HepG2 (cell line): ENCODE data around the gene ITGA7. TPM values are rescaled to one million over a fixed set of nuclear protein-coding genes. Genes with fewer than 3 reads are reported as not detected.

ENCODE experiments used
- AKAP8 ChIP-seq: sonication (generic); formaldehyde crosslinking; IDR thresholded peaks from 2 replicates; pipeline ENCODE4 v1.5.1; 2020; ENCODE audit warnings: mild to moderate bottlenecking, missing genetic modification reagents
- ATF7 ChIP-seq, 2 experiments: fragments of 450-650 bp in 1 of 2; sonication (generic) in 1 of 2; formaldehyde crosslinking in 1 of 2; IDR thresholded peaks; 2 replicates each; pipeline versions ENCODE4 v1.4.0 to v1.6.1; 2016 to 2020; ENCODE audit warnings: antibody characterized with exemption in 1 of 2, mild to moderate bottlenecking in 1 of 2, missing genetic modification reagents in 1 of 2
- CEBPB ChIP-seq: IDR thresholded peaks from 2 replicates; pipeline ENCODE4 v1.6.1; 2011; ENCODE audit warnings: low read depth, low read length, improper control_type of control experiment, borderline replicate concordance
- CHD2 ChIP-seq: IDR thresholded peaks from 2 replicates; pipeline ENCODE4 v1.6.1; 2011; ENCODE audit warnings: low read depth, low read length, improper control_type of control experiment
- ETV5 ChIP-seq: IDR thresholded peaks from 2 replicates; pipeline ENCODE4 v1.6.1; 2018; ENCODE audit warnings: missing biosample characterization, missing genetic modification reagents, inconsistent platforms, borderline replicate concordance
- EZH2 ChIP-seq: conservative IDR thresholded peaks from 2 replicates; pipeline ENCODE4 v1.6.1; 2012; ENCODE audit warnings: mild to moderate bottlenecking, low read depth, low read length, moderate library complexity
- FOXA3 ChIP-seq: IDR thresholded peaks from 2 replicates; pipeline ENCODE4 v1.6.1; 2016; ENCODE audit warnings: missing genetic modification reagents, missing compliant biosample characterization
- FOXC1 ChIP-seq: sonication (generic); formaldehyde crosslinking; IDR thresholded peaks from 2 replicates; pipeline ENCODE4 v1.8.0; 2022; ENCODE audit warnings: mild to moderate bottlenecking, missing genetic modification reagents, borderline replicate concordance
- HMG20A ChIP-seq: IDR thresholded peaks from 2 replicates; pipeline ENCODE4 v1.6.1; 2016; ENCODE audit warnings: borderline replicate concordance
- HOXA5 ChIP-seq: sonication (generic); formaldehyde crosslinking; IDR thresholded peaks from 2 replicates; pipeline ENCODE4 v1.4.0; 2020; ENCODE audit warnings: missing genetic modification reagents
- NCOA1 ChIP-seq: sonication (generic); formaldehyde crosslinking; IDR thresholded peaks from 2 replicates; pipeline ENCODE4 v1.9.0; 2021; ENCODE audit warnings: missing genetic modification reagents
- PHF21A ChIP-seq: sonication (generic); formaldehyde crosslinking; IDR thresholded peaks from 2 replicates; pipeline ENCODE4 v1.5.0; 2020; ENCODE audit warnings: mild to moderate bottlenecking, missing genetic modification reagents
- PHF5A ChIP-seq: IDR thresholded peaks from one replicate; pipeline ENCODE4 v1.6.1; 2018; ENCODE audit warnings: low read depth, missing genetic modification reagents; ENCODE audit not compliant: unreplicated experiment
- POLR2AphosphoS2 ChIP-seq: IDR thresholded peaks from 2 replicates; pipeline ENCODE4 v1.6.1; 2011; ENCODE audit warnings: low read depth, low read length, improper control_type of control experiment
- RBFOX2 ChIP-seq: fragments of 200-400 bp; formaldehyde crosslinking; IDR thresholded peaks from 2 replicates; pipeline ENCODE4 v1.6.1; 2017; ENCODE audit warnings: low read depth, mild to moderate bottlenecking, low read length
- SMAD9 ChIP-seq: sonication (generic); formaldehyde crosslinking; IDR thresholded peaks from 2 replicates; pipeline ENCODE4 v1.5.1; 2020; ENCODE audit warnings: mild to moderate bottlenecking, missing genetic modification reagents
- ZBTB8A ChIP-seq: sonication (generic); formaldehyde crosslinking; IDR thresholded peaks from 2 replicates; pipeline ENCODE4 v1.4.0; 2020; ENCODE audit warnings: mild to moderate bottlenecking, low read depth, missing genetic modification reagents, borderline replicate concordance
- ZNF253 ChIP-seq: sonication (generic); formaldehyde crosslinking; IDR thresholded peaks from 2 replicates; pipeline ENCODE4 v1.8.0; 2022; ENCODE audit warnings: mild to moderate bottlenecking, missing genetic modification reagents, borderline replicate concordance
- ZNF256 ChIP-seq: sonication (generic); formaldehyde crosslinking; conservative IDR thresholded peaks from 2 replicates; pipeline ENCODE4 v1.4.0; 2020; ENCODE audit warnings: missing genetic modification reagents
- ZNF296 ChIP-seq: sonication (generic); formaldehyde crosslinking; conservative IDR thresholded peaks from 2 replicates; pipeline ENCODE4 v1.5.0; 2020; ENCODE audit warnings: mild to moderate bottlenecking, missing genetic modification reagents
- ZNF430 ChIP-seq: sonication (generic); formaldehyde crosslinking; IDR thresholded peaks from 2 replicates; pipeline ENCODE4 v1.9.0; 2021; ENCODE audit warnings: mild to moderate bottlenecking, missing genetic modification reagents
- ZNF546 ChIP-seq: sonication (generic); formaldehyde crosslinking; conservative IDR thresholded peaks from 2 replicates; pipeline ENCODE4 v1.8.1; 2023; ENCODE audit warnings: mild to moderate bottlenecking, missing genetic modification reagents
- ZNF547 ChIP-seq: sonication (generic); formaldehyde crosslinking; IDR thresholded peaks from 2 replicates; pipeline ENCODE4 v1.5.1; 2020; ENCODE audit warnings: mild to moderate bottlenecking, missing genetic modification reagents
- ZNF569 ChIP-seq: sonication (generic); formaldehyde crosslinking; IDR thresholded peaks from 2 replicates; pipeline ENCODE4 v1.5.0; 2020; ENCODE audit warnings: mild to moderate bottlenecking, missing genetic modification reagents, moderate library complexity, borderline replicate concordance
- ZNF761 ChIP-seq: sonication (generic); formaldehyde crosslinking; conservative IDR thresholded peaks from 2 replicates; pipeline ENCODE4 v1.4.0; 2020; ENCODE audit warnings: mild to moderate bottlenecking, missing genetic modification reagents
- ZSCAN20 ChIP-seq: sonication (generic); formaldehyde crosslinking; IDR thresholded peaks from 2 replicates; pipeline ENCODE4 v1.4.0; 2020; ENCODE audit warnings: missing genetic modification reagents, mild to moderate bottlenecking, borderline replicate concordance
- polyA plus RNA-seq, 8 experiments: library from polyadenylated mRNA; depleted of rRNA in 3 of 8; stranded (reverse) in 7 of 8; unstranded in 1 of 8; fragments of >200 nt; fragmentation: Illumina TruSeq in 4 of 8; extraction: Trizol in 4 of 8; gene quantifications; 2 replicates each; pipeline versions ENCODE4 v1.2.1 to v1.2.3, GENCODE V29; 2011 to 2016; ENCODE audit warnings: low read depth in 4 of 8, missing spikeins in 1 of 8, mixed read lengths in 1 of 8; ENCODE audit not compliant: insufficient read depth in 1 of 8
- total RNA-seq, 5 experiments: library from RNA; depleted of rRNA; stranded (reverse); fragments of >200 nt; fragmentation: Illumina TruSeq; extraction: Trizol; gene quantifications; 2 replicates each; pipeline ENCODE4 v1.2.3, GENCODE V29; 2016; ENCODE audit warnings: low read depth in 1 of 5
- TF ChIP-seq, protein P1 (sequence below): sonication (generic); formaldehyde crosslinking; IDR thresholded peaks from 2 replicates; pipeline ENCODE4 v1.5.0; 2020; ENCODE audit warnings: missing genetic modification reagents
- TF ChIP-seq, protein P2 (sequence below): sonication (generic); formaldehyde crosslinking; IDR thresholded peaks from 2 replicates; pipeline ENCODE4 v1.5.1; 2020; ENCODE audit warnings: missing genetic modification reagents, mild to moderate bottlenecking, borderline replicate concordance

The ITGA7 gene
- total and polyA plus RNA-seq, 2 of the 13 experiments (the other 11 are each of a cell fraction or from before 2014, with no cell fraction given): 0.65 to 0.75 TPM

DNA sequence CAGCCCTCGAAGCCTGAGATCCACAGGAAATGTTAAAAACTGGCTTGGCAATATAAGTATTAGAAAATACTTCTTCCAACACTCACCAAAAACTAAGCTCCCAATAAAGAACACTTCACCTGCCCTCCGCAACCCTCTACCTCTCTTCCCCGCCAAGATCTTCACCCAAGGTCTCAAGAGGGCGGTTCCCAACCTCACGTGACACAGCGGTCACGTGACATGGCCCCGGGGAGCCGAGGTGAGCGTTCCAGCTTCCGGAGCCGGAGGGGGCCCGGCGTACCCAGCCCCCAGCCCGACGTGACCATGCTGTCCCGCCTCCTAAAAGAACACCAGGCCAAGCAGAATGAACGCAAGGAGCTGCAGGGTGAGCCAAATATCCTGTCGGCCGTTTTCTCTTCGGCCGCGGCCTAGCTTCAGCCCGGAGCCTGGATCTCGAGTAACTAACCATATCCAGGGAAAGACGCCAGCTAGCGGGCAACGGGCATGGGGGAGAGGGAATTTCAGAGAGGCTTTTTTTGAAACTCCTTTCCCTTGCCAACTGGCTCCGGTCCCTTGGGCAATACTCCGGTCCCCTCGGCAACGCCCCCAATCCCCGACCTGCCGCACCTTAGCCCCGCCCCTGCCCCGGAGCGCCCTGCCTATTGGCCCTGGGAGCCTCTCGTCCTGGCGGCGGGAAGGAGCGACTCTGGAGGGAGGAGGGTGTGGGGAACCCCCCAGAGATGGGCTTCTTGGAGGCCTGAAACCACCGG, 8.3 kb upstream of the ITGA7 start, which contains the start of gene BLOC1S1 (continued):
- TF ChIP-seq CEBPB (peak; percentile 40; the same call in 1 of the 2 replicates), HMG20A (0 out of 2 replicates have a peak, but pooled peaks have one; percentile 20), HOXA5 (CRISPR knock-in tag) (no peak), AKAP8 (CRISPR knock-in tag) (no peak; the same call in 1 of the 2 replicates), ZSCAN20 (CRISPR knock-in tag) (no peak), FOXC1 (peak; percentile 71; the same call in 1 of the 2 replicates), ATF7 (IDR thresholded peaks at IDR 0.05) (no peak), ATF7 (CRISPR knock-in tag; IDR thresholded peaks at IDR 0.05) (no peak), ETV5 (CRISPR knock-in tag) (peak; percentile 97), EZH2 (no peak), ZNF547 (CRISPR knock-in tag) (peak; percentile 32; the same call in 1 of the 2 replicates), ZNF761 (CRISPR knock-in tag) (0 out of 2 replicates have a peak, but pooled peaks have one; percentile 66), PHF5A (peak; percentile 31), ZNF569 (CRISPR knock-in tag) (no peak), PHF21A (CRISPR knock-in tag) (peak; percentile 81), ZBTB8A (CRISPR knock-in tag) (no peak), ZNF546 (CRISPR knock-in tag) (0 out of 2 replicates have a peak, but pooled peaks have one; percentile 86), SMAD9 (CRISPR knock-in tag) (no peak), FOXA3 (CRISPR knock-in tag) (peak; percentile 48), POLR2AphosphoS2 (no peak), ZNF296 (no peak), ZNF253 (CRISPR knock-in tag) (0 out of 2 replicates have a peak, but pooled peaks have one; percentile 52), ZNF430 (CRISPR knock-in tag) (no peak), ZNF256 (CRISPR knock-in tag) (no peak), RBFOX2 (peak; percentile 71), NCOA1 (CRISPR knock-in tag) (0 out of 2 replicates have a peak, but pooled peaks have one; percentile 52), CHD2 (no peak)
- TF ChIP-seq, protein P1, sequence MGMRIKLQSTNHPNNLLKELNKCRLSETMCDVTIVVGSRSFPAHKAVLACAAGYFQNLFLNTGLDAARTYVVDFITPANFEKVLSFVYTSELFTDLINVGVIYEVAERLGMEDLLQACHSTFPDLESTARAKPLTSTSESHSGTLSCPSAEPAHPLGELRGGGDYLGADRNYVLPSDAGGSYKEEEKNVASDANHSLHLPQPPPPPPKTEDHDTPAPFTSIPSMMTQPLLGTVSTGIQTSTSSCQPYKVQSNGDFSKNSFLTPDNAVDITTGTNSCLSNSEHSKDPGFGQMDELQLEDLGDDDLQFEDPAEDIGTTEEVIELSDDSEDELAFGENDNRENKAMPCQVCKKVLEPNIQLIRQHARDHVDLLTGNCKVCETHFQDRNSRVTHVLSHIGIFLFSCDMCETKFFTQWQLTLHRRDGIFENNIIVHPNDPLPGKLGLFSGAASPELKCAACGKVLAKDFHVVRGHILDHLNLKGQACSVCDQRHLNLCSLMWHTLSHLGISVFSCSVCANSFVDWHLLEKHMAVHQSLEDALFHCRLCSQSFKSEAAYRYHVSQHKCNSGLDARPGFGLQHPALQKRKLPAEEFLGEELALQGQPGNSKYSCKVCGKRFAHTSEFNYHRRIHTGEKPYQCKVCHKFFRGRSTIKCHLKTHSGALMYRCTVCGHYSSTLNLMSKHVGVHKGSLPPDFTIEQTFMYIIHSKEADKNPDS (CRISPR knock-in tag): no peak
- TF ChIP-seq, protein P2, sequence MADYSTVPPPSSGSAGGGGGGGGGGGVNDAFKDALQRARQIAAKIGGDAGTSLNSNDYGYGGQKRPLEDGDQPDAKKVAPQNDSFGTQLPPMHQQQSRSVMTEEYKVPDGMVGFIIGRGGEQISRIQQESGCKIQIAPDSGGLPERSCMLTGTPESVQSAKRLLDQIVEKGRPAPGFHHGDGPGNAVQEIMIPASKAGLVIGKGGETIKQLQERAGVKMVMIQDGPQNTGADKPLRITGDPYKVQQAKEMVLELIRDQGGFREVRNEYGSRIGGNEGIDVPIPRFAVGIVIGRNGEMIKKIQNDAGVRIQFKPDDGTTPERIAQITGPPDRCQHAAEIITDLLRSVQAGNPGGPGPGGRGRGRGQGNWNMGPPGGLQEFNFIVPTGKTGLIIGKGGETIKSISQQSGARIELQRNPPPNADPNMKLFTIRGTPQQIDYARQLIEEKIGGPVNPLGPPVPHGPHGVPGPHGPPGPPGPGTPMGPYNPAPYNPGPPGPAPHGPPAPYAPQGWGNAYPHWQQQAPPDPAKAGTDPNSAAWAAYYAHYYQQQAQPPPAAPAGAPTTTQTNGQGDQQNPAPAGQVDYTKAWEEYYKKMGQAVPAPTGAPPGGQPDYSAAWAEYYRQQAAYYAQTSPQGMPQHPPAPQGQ (CRISPR knock-in tag): no peak
